Gastrocnemius medialis (tissue), 4 donors: ENCODE data around the gene IQCH. TPM values are rescaled to one million over a fixed set of nuclear protein-coding genes. Genes with fewer than 3 reads are reported as not detected.

Experiments
- ATAC-seq, 2 donors: fragments of 150-250 bp; one replicate each; pipeline ENCODE4 v1.9.1; 2016
- DNase-seq, 2 donors: peaks; one replicate each; pipeline ENCODE4 v3.0.0-alpha.2; 2019
- H3K27ac ChIP-seq, 4 donors: fragments of 200-600 bp; sonication (generic); 1 replicate in 1 of 4; 2 replicates in 3 of 4; pipeline ENCODE4 v1.5.1; 2016 to 2018; ENCODE audit warnings: mild to moderate bottlenecking in 2 of 4, moderate library complexity in 1 of 4
- H3K27me3 ChIP-seq, 3 donors: fragments of 200-600 bp; sonication (generic) in 2 of 3; 1 replicate in 1 of 3; 2 replicates in 2 of 3; pipeline versions ENCODE4 v1.5.1 to v1.6.0; 2016 to 2019; ENCODE audit warnings: mild to moderate bottlenecking in 1 of 3, moderate library complexity in 1 of 3
- H3K36me3 ChIP-seq, 2 donors: fragments of 200-600 bp; sonication (generic) in 1 of 2; one replicate each; pipeline ENCODE4 v1.5.1; 2017 to 2018
- H3K4me1 ChIP-seq, 2 donors: fragments of 200-600 bp; sonication (generic) in 1 of 2; one replicate each; pipeline ENCODE4 v1.5.1; 2016 to 2017; ENCODE audit warnings: mild to moderate bottlenecking in 2 of 2
- H3K4me3 ChIP-seq, 4 donors: fragments of 200-600 bp; sonication (generic) in 3 of 4; 1 replicate in 1 of 4; 2 replicates in 3 of 4; pipeline ENCODE4 v1.5.1; 2016 to 2019; ENCODE audit warnings: mild to moderate bottlenecking in 2 of 4
- H3K9me3 ChIP-seq, 3 donors: fragments of 200-600 bp; sonication (generic) in 2 of 3; 1 replicate in 1 of 3; 2 replicates in 2 of 3; pipeline ENCODE4 v1.5.1; 2016 to 2019
- CTCF ChIP-seq, 5 experiments: fragments of 450-650 bp in 3 of 5; fragments of 200-600 bp in 2 of 5; sonication (generic) in 2 of 5; IDR thresholded peaks in 4 of 5; conservative IDR thresholded peaks in 1 of 5; 1 replicate in 4 of 5; 2 replicates in 1 of 5; pipeline ENCODE4 v1.5.1; 2016 to 2019; ENCODE audit warnings: antibody characterized with exemption in 5 of 5, mild to moderate bottlenecking in 3 of 5, moderate library complexity in 3 of 5
- POLR2A ChIP-seq, 2 donors: fragments of 450-650 bp; IDR thresholded peaks; one replicate each; pipeline ENCODE4 v1.6.1; 2017; ENCODE audit warnings: antibody characterized with exemption in 2 of 2, mild to moderate bottlenecking in 2 of 2, moderate library complexity in 2 of 2
- in situ Hi-C, 4 donors: fragments of 200-750 bp; cut with MboI; loops; one replicate each; pipeline versions ENCODE4 v1.15.0 to v1.8.0; 2017; ENCODE audit warnings: low sequenced_read_pairs in 4 of 4
- intact Hi-C: fragments of 100-400 bp; cut with DNase I; formaldehyde crosslinking; loops from one replicate; pipeline ENCODE4 v1.15.1; 2023; ENCODE audit warnings: low total_unique reads
- total RNA-seq, 4 donors: library from RNA; depleted of rRNA; stranded (reverse); fragments of >200 nt; gene quantifications; one replicate each; pipeline versions ENCODE4 v1.1.0 to v1.2.3, GENCODE V29; 2016

The IQCH gene
- total RNA-seq, 4 donors from 2014 or later: 0.07 to 0.65 (median 0.32) TPM

- intact Hi-C loops (no loop called here), in situ Hi-C loops (no loop called here)
- ATAC-seq: no peak
- H3K9me3 ChIP-seq: no peaks in the 10 kb centered on the region
- no peaks in the 10 kb centered on the region for H3K4me1 ChIP-seq
- TF ChIP-seq CTCF (IDR thresholded peaks at IDR 0.05 in 4 of 5, conservative IDR thresholded peaks at IDR 0.05 in 1 of 5) (no peak), POLR2A (IDR thresholded peaks at IDR 0.05) (no peak)
- no peak overlapping the region for H3K27ac ChIP-seq
- H3K27me3 ChIP-seq: no peaks in the 10 kb centered on the region
- DNase-seq: no peak
- H3K4me3 ChIP-seq: no peak overlapping the region
- H3K36me3 ChIP-seq: no peaks in the 10 kb centered on the region
These were observed 86.0 kb downstream of the IQCH start for GRCh38 chr15:67340630-67341029.

- no peak for TF ChIP-seq CTCF (IDR thresholded peaks at IDR 0.05 in 4 of 5, conservative IDR thresholded peaks at IDR 0.05 in 1 of 5)
- TF ChIP-seq POLR2A (IDR thresholded peaks at IDR 0.05): no peak
- DNase-seq (no peak), ATAC-seq (no peak)
- Histone ChIP-seq H3K27me3 (no peaks in the 10 kb centered on the region), H3K4me3 (no peak overlapping the region), H3K27ac (no peak overlapping the region), H3K9me3 (no peaks in the 10 kb centered on the region), H3K4me1 (no peaks in the 10 kb centered on the region), H3K36me3 (no peaks in the 10 kb centered on the region)
- in situ Hi-C loops: no loop called here
- intact Hi-C loops: no loop called here
These were observed 87.0 kb downstream of the IQCH start for GRCh38 chr15:67341539-67341938.

GRCh38 chr15:67343206-67343605, 88.6 kb downstream of the IQCH start:
- in situ Hi-C loops: no loop called here
- Histone ChIP-seq H3K4me3 (no peak overlapping the region), H3K4me1 (no peaks in the 10 kb centered on the region), H3K27me3 (no peaks in the 10 kb centered on the region), H3K27ac (no peak overlapping the region), H3K9me3 (no peaks in the 10 kb centered on the region), H3K36me3 (no peaks in the 10 kb centered on the region)
- intact Hi-C loops: no loop called here
- DNase-seq (no peak), ATAC-seq (no peak)
- TF ChIP-seq CTCF (IDR thresholded peaks at IDR 0.05 in 4 of 5, conservative IDR thresholded peaks at IDR 0.05 in 1 of 5) (no peak), POLR2A (IDR thresholded peaks at IDR 0.05) (no peak)

- DNase-seq: no peak
- ATAC-seq: no peak
- Histone ChIP-seq H3K9me3 (peaks cover 0 to 4% (median 0%) of the 10 kb centered on the region in 3 donors), H3K4me1 (no peaks in the 10 kb centered on the region), H3K27me3 (no peaks in the 10 kb centered on the region), H3K36me3 (no peaks in the 10 kb centered on the region), H3K27ac (no peak overlapping the region), H3K4me3 (no peak overlapping the region)
- TF ChIP-seq CTCF (IDR thresholded peaks at IDR 0.05 in 4 of 5, conservative IDR thresholded peaks at IDR 0.05 in 1 of 5) (no peak), POLR2A (IDR thresholded peaks at IDR 0.05) (no peak)
- in situ Hi-C loops: no loop called here
- intact Hi-C loops: no loop called here
These were observed 95.0 kb downstream of the IQCH start for GRCh38 chr15:67349634-67350033.

- no peak for ATAC-seq
- no peak for DNase-seq
- TF ChIP-seq CTCF (IDR thresholded peaks at IDR 0.05 in 4 of 5, conservative IDR thresholded peaks at IDR 0.05 in 1 of 5) (no peak), POLR2A (IDR thresholded peaks at IDR 0.05) (no peak)
- Histone ChIP-seq H3K4me1 (no peaks in the 10 kb centered on the region), H3K27me3 (no peaks in the 10 kb centered on the region), H3K4me3 (no peak overlapping the region), H3K9me3 (peaks cover 0 to 4% (median 0%) of the 10 kb centered on the region in 3 donors), H3K27ac (no peak overlapping the region), H3K36me3 (no peaks in the 10 kb centered on the region)
- in situ Hi-C loops (no loop called here), intact Hi-C loops (no loop called here)
These were observed 95.5 kb downstream of the IQCH start for GRCh38 chr15:67350042-67350441.
